Measurements from ENCODE around the gene NHERF2.
"Not testable (repeated sequence)": the region's sequence is repeated elsewhere in the genome, so short reads cannot be mapped to it uniquely, and the experiment has no call there.

Gene NHERF2

GRCh38 chr16:2028620-2029220 is 2.0 kb downstream of the NHERF2 start:
- no peak for DNase-seq

- no peak for DNase-seq
These were observed 2.6 kb downstream of the NHERF2 start for GRCh38 chr16:2029350-2029749.

GRCh38 chr16:2030036-2030435 is 3.3 kb downstream of the NHERF2 start:
- no peak for DNase-seq

GRCh38 chr16:2031081-2031577 is 4.4 kb downstream of the NHERF2 start:
- no peak for DNase-seq

GRCh38 chr16:2032285-2033056 is 5.8 kb downstream of the NHERF2 start:
- no peak for DNase-seq

GRCh38 chr16:2033057-2033908 is 6.6 kb downstream of the NHERF2 start:
- DNase-seq, result no peak

- not testable (repeated sequence) for DNase-seq
These were observed 7.4 kb downstream of the NHERF2 start for GRCh38 chr16:2033909-2034695.

GRCh38 chr16:2034696-2035430 is 8.2 kb downstream of the NHERF2 start:
- DNase-seq, result no peak

GRCh38 chr16:2035431-2036199 is 8.9 kb downstream of the NHERF2 start:
- DNase-seq, result peak; percentile 73

- no peak for DNase-seq
These were observed 9.7 kb downstream of the NHERF2 start for GRCh38 chr16:2036200-2036966.

- no peak for DNase-seq
These were observed 10.4 kb downstream of the NHERF2 start for GRCh38 chr16:2037115-2037514.

GRCh38 chr16:2037647-2038381 is 11.1 kb downstream of the NHERF2 start:
- DNase-seq, result no peak

GRCh38 chr16:2038382-2039231 is 11.9 kb downstream of the NHERF2 start:
- no peak for DNase-seq

GRCh38 chr16:2039274-2040031 is 12.8 kb downstream of the NHERF2 start:
- no peak for DNase-seq

- no peak for DNase-seq
These were observed 13.5 kb downstream of the NHERF2 start for GRCh38 chr16:2040041-2040786.

- DNase-seq, result no peak
These were observed 14.3 kb downstream of the NHERF2 start for GRCh38 chr16:2040787-2041522.

Measured in NCI-H2107 (cell line).